ENCODE results near the gene POLR3H. TPM values are rescaled to one million over a fixed set of nuclear protein-coding genes. Genes with fewer than 3 reads are reported as not detected.
"Not testable (repeated sequence)": the region's sequence is repeated elsewhere in the genome, so short reads cannot be mapped to it uniquely, and the experiment has no call there.

The POLR3H gene, protein sequence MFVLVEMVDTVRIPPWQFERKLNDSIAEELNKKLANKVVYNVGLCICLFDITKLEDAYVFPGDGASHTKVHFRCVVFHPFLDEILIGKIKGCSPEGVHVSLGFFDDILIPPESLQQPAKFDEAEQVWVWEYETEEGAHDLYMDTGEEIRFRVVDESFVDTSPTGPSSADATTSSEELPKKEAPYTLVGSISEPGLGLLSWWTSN
- total RNA-seq, result 54.0 and 55.5 TPM in 2 replicates
- long read RNA-seq, full-length matches to known transcripts, result 6 of 12 reads
- long read RNA-seq, partial matches to known transcripts, result 0 of 12 reads
- long read RNA-seq, other reads (novel, unspliced or antisense), result 6 of 12 reads

GRCh38 chr22:41543854-41544670, at the start of gene POLR3H:
TSS of gene POLR3H (minus strand) at chr22:41544470. CDS start at chr22:41544101, 369 bp downstream.
- peaks cover 41% of the 10 kb centered on the region for H3K4me1 Mint-ChIP-seq
- peak within 1 kb of the TSS; percentile 96 for H3K4me3 Mint-ChIP-seq
- peak within 1 kb of the TSS; percentile 79 for H3K27ac Mint-ChIP-seq (ENCODE audit: unreplicated experiment)
- no peaks in the 10 kb centered on the region for H3K9me3 Mint-ChIP-seq
- no peaks in the 10 kb centered on the region for H3K27me3 Mint-ChIP-seq (ENCODE audit: low read depth)
- H3K36me3 Mint-ChIP-seq (ENCODE audit: low read depth), result peaks cover 4% of the 10 kb centered on the region
- TF ChIP-seq, protein P1, sequence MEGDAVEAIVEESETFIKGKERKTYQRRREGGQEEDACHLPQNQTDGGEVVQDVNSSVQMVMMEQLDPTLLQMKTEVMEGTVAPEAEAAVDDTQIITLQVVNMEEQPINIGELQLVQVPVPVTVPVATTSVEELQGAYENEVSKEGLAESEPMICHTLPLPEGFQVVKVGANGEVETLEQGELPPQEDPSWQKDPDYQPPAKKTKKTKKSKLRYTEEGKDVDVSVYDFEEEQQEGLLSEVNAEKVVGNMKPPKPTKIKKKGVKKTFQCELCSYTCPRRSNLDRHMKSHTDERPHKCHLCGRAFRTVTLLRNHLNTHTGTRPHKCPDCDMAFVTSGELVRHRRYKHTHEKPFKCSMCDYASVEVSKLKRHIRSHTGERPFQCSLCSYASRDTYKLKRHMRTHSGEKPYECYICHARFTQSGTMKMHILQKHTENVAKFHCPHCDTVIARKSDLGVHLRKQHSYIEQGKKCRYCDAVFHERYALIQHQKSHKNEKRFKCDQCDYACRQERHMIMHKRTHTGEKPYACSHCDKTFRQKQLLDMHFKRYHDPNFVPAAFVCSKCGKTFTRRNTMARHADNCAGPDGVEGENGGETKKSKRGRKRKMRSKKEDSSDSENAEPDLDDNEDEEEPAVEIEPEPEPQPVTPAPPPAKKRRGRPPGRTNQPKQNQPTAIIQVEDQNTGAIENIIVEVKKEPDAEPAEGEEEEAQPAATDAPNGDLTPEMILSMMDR (conservative IDR thresholded peaks at IDR 0.05), result peak; percentile 64
- DNase-seq (ENCODE audit: low read depth, low spot score), result peak; percentile 97

- peak overlapping the region; percentile 31 for H3K4me3 Mint-ChIP-seq
- not testable (repeated sequence) for H3K9me3 Mint-ChIP-seq; H3K36me3 Mint-ChIP-seq (ENCODE audit: low read depth); DNase-seq (ENCODE audit: low read depth, low spot score); H3K27me3 Mint-ChIP-seq (ENCODE audit: low read depth); H3K27ac Mint-ChIP-seq (ENCODE audit: unreplicated experiment)
- peaks cover 17% of the 10 kb centered on the region for H3K4me1 Mint-ChIP-seq
Measured at GRCh38 chr22:41593336-41593960, 49.2 kb upstream of the POLR3H start.

DNA sequence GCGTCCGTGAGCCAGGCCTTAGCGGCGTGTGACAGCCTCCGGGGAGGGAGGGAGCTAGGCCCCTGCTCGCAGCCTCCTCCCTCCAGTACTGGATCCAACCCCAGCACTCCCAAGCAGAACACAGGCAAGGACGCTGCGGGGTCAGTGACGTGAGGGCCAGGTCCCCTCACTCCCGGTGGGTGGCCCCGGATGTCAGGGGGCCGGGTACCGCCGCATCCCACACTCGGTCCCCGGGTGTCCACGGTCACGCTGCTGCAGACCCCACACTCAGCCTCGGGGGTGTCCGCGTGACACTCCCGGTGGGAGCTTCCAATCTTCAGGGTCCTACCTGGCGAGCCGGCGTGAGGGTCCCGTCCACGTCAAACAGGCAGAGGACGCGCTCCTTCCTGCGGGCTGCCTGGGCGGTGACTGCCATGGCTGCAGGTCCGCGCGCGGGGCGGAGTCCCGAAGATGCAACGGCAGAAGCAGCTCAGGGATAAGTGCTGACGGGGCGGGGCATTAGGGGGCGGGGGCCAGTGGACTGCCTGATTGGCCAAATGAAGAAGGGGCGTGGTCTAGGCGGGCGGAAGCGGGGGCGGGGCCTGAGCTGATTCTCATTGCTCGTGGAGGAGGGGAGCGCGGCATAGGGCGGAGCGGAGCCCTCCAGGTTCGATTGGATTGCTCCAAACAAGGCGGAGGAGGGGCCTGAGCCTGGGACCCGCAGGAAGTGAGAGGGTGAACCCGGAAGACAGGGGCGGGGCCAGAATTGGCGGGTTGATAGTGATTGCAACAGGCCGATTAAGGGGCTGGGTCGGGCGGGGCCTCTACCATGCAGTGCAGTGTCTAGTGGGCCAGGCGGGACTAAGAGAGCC, 45.3 kb upstream of the POLR3H start, which contains the start of gene PMM1:
Gene PMM1, minus strand, starts transcription at position 450 of the 851 bp plus-strand sequence. Its CDS starts 35 bp downstream, at position 415.
- Mint-ChIP-seq H3K4me3 (peak within 1 kb of the TSS; percentile 97), H3K36me3 (ENCODE audit: low read depth) (no peaks in the 10 kb centered on the region), H3K4me1 (peaks cover 22% of the 10 kb centered on the region), H3K27ac (ENCODE audit: unreplicated experiment) (peak within 1 kb of the TSS; percentile 94), H3K27me3 (ENCODE audit: low read depth) (no peaks in the 10 kb centered on the region), H3K9me3 (no peaks in the 10 kb centered on the region)
- DNase-seq (ENCODE audit: low read depth, low spot score), result peak; percentile 100
- TF ChIP-seq, protein P1 (conservative IDR thresholded peaks at IDR 0.05), result no peak

- Mint-ChIP-seq H3K4me3 (peak overlapping the region; percentile 97), H3K9me3 (no peaks in the 10 kb centered on the region), H3K36me3 (ENCODE audit: low read depth) (no peaks in the 10 kb centered on the region), H3K27ac (ENCODE audit: unreplicated experiment) (no peak overlapping the region), H3K27me3 (ENCODE audit: low read depth) (no peaks in the 10 kb centered on the region), H3K4me1 (peaks cover 28% of the 10 kb centered on the region)
- no peak for DNase-seq (ENCODE audit: low read depth, low spot score)
- TF ChIP-seq, protein P1 (conservative IDR thresholded peaks at IDR 0.05), result no peak
Measured at GRCh38 chr22:41587347-41587723, 43.1 kb upstream of the POLR3H start.

DNA sequence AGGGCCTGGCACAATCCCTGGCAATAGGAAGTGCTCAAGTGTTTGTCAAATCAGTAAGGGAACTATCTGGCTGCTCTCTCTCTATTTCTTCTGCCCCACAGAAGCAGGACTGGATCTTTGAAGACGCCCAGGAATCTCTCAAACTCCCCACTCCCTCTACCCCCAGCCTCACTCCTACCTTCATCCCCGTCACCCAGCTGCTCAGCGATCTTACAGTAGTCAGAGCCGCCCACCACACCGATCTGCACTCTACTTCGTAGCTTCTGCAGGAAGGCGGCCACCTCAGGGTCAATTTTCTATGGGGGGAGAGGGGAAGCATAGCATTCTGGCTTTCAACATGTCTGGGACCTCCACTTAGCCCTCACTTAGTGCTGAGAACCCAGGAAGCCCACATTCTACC, 41.6 kb upstream of the POLR3H start:
- H3K9me3 Mint-ChIP-seq, result no peaks in the 10 kb centered on the region
- no peaks in the 10 kb centered on the region for H3K36me3 Mint-ChIP-seq (ENCODE audit: low read depth)
- H3K4me3 Mint-ChIP-seq, result peak overlapping the region; percentile 46
- H3K27ac Mint-ChIP-seq (ENCODE audit: unreplicated experiment), result no peak overlapping the region
- H3K27me3 Mint-ChIP-seq (ENCODE audit: low read depth), result no peaks in the 10 kb centered on the region
- H3K4me1 Mint-ChIP-seq, result peaks cover 29% of the 10 kb centered on the region
- no peak for DNase-seq (ENCODE audit: low read depth, low spot score)
- TF ChIP-seq, protein P1 (conservative IDR thresholded peaks at IDR 0.05), result no peak

All from neural crest cell (in vitro differentiated cells).